Activated CD8-positive, alpha-beta T cell treated with anti-CD3 and anti-CD28 coated beads for 36 hours (primary cell): ENCODE data around the gene PRKN. TPM values are rescaled to one million over a fixed set of nuclear protein-coding genes. Genes with fewer than 3 reads are reported as not detected.
"Not testable (repeated sequence)": the region's sequence is repeated elsewhere in the genome, so short reads cannot be mapped to it uniquely, and the experiment has no call there.

Source experiments
- ATAC-seq: fragments of 200-7000 bp; cut with Tn5 transposase; one replicate; pipeline ENCODE4 v1.10.0; 2021; ENCODE audit warnings: mild to moderate bottlenecking, moderate library complexity
- CTCF ChIA-PET: fragments of 350-600 bp; sonication (Branson Sonifier 250); formaldehyde crosslinking; loops from one replicate; lab custom pipeline; 2021; ENCODE audit warnings: antibody characterized with exemption; lab: Charles Lee
- POLR2A ChIA-PET: fragments of 350-600 bp; sonication (Branson Sonifier 250); formaldehyde crosslinking; loops from one replicate; lab custom pipeline; 2021; ENCODE audit warnings: antibody characterized with exemption; lab: Charles Lee
- DNase-seq: peaks from one replicate; pipeline ENCODE4 v3.0.0-alpha.2; 2020
- H3K27ac Mint-ChIP-seq: one replicate; pipeline ENCODE4 v1.8.0; 2021; ENCODE audit warnings: mild to moderate bottlenecking, mixed read lengths
- H3K27me3 Mint-ChIP-seq: one replicate; pipeline ENCODE4 v1.8.0; 2021; ENCODE audit warnings: mixed read lengths
- H3K36me3 Mint-ChIP-seq: one replicate; pipeline ENCODE4 v1.8.0; 2021; ENCODE audit warnings: low read depth, mixed read lengths
- H3K4me1 Mint-ChIP-seq: one replicate; pipeline ENCODE4 v1.8.0; 2021; ENCODE audit warnings: low read depth, mixed read lengths
- H3K4me3 Mint-ChIP-seq: one replicate; pipeline ENCODE4 v1.8.0; 2021; ENCODE audit warnings: mild to moderate bottlenecking, moderate library complexity, mixed read lengths
- H3K9me3 Mint-ChIP-seq: one replicate; pipeline ENCODE4 v1.8.0; 2021; ENCODE audit warnings: mixed read lengths
- intact Hi-C: fragments of 100-400 bp; cut with micrococcal nuclease; formaldehyde crosslinking; loops from one replicate; pipeline ENCODE4 v1.10.0; 2022
- total RNA-seq, 2 experiments: library from RNA; stranded (reverse); gene quantifications; one replicate each; pipeline ENCODE4 v1.2.3, GENCODE V29; 2021
- TF ChIP-seq, protein P1 (sequence below): fragments of 200-600 bp; IDR thresholded peaks from one replicate; pipeline ENCODE4 v1.8.0; 2022; ENCODE audit warnings: antibody characterized with exemption, mild to moderate bottlenecking

The PRKN gene
- total RNA-seq, 2 experiments from 2014 or later: 1.2 to 1.4 TPM

GRCh38 chr6:161313940-161314509, 1413.5 kb downstream of the PRKN start:
- H3K36me3 Mint-ChIP-seq: no peaks in the 10 kb centered on the region
- DNase-seq (no peak), ATAC-seq (no peak)
- no peaks in the 10 kb centered on the region for H3K4me1 Mint-ChIP-seq
- intact Hi-C loops: no loop called here
- no peak overlapping the region for H3K4me3 Mint-ChIP-seq
- H3K9me3 Mint-ChIP-seq: peaks cover 3% of the 10 kb centered on the region
- H3K27me3 Mint-ChIP-seq: peaks cover 4% of the 10 kb centered on the region
- TF ChIP-seq, protein P1, sequence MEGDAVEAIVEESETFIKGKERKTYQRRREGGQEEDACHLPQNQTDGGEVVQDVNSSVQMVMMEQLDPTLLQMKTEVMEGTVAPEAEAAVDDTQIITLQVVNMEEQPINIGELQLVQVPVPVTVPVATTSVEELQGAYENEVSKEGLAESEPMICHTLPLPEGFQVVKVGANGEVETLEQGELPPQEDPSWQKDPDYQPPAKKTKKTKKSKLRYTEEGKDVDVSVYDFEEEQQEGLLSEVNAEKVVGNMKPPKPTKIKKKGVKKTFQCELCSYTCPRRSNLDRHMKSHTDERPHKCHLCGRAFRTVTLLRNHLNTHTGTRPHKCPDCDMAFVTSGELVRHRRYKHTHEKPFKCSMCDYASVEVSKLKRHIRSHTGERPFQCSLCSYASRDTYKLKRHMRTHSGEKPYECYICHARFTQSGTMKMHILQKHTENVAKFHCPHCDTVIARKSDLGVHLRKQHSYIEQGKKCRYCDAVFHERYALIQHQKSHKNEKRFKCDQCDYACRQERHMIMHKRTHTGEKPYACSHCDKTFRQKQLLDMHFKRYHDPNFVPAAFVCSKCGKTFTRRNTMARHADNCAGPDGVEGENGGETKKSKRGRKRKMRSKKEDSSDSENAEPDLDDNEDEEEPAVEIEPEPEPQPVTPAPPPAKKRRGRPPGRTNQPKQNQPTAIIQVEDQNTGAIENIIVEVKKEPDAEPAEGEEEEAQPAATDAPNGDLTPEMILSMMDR: no peak
- POLR2A ChIA-PET: no interaction called here
- no peak overlapping the region for H3K27ac Mint-ChIP-seq
- CTCF ChIA-PET: no interaction called here

DNA sequence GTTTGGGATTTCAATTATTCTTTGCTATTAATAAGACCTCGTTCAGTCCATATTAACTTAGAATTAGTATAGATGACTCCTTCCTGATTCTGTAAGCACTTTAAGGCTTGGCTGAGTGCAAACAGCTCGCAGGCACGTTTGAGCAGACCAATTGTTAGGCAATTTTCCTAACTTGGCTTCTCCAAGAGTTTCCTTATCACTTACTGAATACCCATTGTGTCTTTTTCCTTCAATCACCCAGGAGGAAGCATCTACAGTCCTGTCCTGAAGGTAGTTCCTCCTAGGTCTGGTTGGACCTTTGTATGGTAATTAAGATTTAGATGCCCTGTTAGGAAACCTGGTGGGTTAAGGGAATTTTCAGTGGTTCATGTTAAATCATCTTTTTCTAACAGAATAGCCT, 1414.1 kb downstream of the PRKN start:
- intact Hi-C loops, H3K4me1 Mint-ChIP-seq, POLR2A ChIA-PET, H3K9me3 Mint-ChIP-seq, DNase-seq, ATAC-seq, H3K27me3 Mint-ChIP-seq, H3K27ac Mint-ChIP-seq, H3K36me3 Mint-ChIP-seq, H3K4me3 Mint-ChIP-seq, CTCF ChIA-PET: not testable (repeated sequence)

GRCh38 chr6:161309774-161310173, 1417.8 kb downstream of the PRKN start:
- ATAC-seq, H3K36me3 Mint-ChIP-seq, DNase-seq, H3K27me3 Mint-ChIP-seq, H3K4me3 Mint-ChIP-seq, H3K9me3 Mint-ChIP-seq, intact Hi-C loops, H3K27ac Mint-ChIP-seq, CTCF ChIA-PET, POLR2A ChIA-PET, H3K4me1 Mint-ChIP-seq: not testable (repeated sequence)

DNA sequence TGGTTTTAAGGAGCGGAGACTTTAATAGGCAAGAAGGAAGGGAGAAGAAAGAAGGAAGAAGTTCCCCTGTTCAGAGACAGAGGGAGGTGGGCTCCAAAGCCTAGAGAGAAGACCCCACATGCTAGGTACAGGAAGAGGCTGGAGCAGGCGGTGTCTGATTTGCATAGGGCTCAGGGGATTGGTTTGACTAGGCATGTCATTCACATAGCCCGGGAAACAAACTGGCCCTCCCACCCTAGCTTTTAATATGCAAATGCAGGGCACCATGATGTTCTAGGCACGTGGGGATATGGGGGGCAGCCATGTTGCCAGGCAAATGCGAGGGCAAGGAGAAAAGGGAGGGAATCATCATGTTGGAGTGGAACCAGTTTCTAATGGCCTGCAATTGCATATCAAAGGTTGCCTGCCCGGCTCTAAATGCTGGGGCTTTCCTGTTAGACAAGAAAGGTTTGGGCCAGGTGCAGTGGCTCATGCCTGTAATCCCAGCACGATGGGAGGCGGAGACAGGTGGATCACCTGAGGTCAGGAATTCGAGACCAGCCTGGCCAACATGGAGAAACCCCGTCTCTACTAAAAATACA, 1419.4 kb downstream of the PRKN start:
- Mint-ChIP-seq H3K36me3 (no peaks in the 10 kb centered on the region), H3K9me3 (no peaks in the 10 kb centered on the region), H3K4me3 (no peak overlapping the region), H3K27ac (no peak overlapping the region), H3K4me1 (no peaks in the 10 kb centered on the region), H3K27me3 (peaks cover 2% of the 10 kb centered on the region)
- DNase-seq: no peak
- ChIA-PET CTCF (no interaction called here), POLR2A (no interaction called here)
- no peak for ATAC-seq
- intact Hi-C loops: no loop called here
- TF ChIP-seq, protein P1: no peak

DNA sequence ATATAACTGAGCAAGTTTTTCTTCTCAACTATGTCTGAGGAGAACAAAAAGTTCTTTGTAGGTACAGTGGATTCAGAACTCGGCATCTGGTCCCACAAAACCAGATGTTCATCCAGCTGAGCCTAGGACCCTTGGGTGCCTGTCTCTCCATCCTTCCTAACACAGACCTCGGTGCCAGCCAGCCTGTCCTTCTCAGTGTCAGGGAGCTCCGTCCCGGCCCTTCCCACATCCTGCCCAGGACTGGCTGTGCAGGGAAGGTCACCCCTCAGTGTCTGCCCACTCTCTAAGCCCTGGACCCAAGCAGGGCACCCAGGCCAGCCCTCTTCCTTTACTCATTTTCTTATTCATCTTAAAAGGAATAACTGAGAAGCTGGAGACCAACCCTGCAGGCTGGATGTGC, 1421.7 kb downstream of the PRKN start:
- DNase-seq (no peak), ATAC-seq (no peak)
- H3K27me3 Mint-ChIP-seq: no peaks in the 10 kb centered on the region
- ChIA-PET POLR2A (no interaction called here), CTCF (no interaction called here)
- intact Hi-C loops: no loop called here
- no peak overlapping the region for H3K27ac Mint-ChIP-seq
- H3K4me3 Mint-ChIP-seq: no peak overlapping the region
- TF ChIP-seq, protein P1: no peak
- H3K9me3 Mint-ChIP-seq: no peaks in the 10 kb centered on the region
- no peaks in the 10 kb centered on the region for H3K36me3 Mint-ChIP-seq
- H3K4me1 Mint-ChIP-seq: no peaks in the 10 kb centered on the region

- TF ChIP-seq, protein P1: no peak
- Mint-ChIP-seq H3K36me3 (no peaks in the 10 kb centered on the region), H3K27me3 (no peaks in the 10 kb centered on the region), H3K4me3 (no peak overlapping the region), H3K4me1 (no peaks in the 10 kb centered on the region), H3K9me3 (no peaks in the 10 kb centered on the region), H3K27ac (no peak overlapping the region)
- ChIA-PET CTCF (interaction anchor here (1.4 kb wide), 1 partner anchor 67 kb away, joined by 4 read pairs; no protein-coding TSS in a partner anchor), POLR2A (no interaction called here)
- intact Hi-C loops: no loop called here
- DNase-seq: no peak
- ATAC-seq: no peak
Measured at GRCh38 chr6:161303628-161304340, 1423.8 kb downstream of the PRKN start.
